Measurements from ENCODE around the gene FOLR1.

DNA sequence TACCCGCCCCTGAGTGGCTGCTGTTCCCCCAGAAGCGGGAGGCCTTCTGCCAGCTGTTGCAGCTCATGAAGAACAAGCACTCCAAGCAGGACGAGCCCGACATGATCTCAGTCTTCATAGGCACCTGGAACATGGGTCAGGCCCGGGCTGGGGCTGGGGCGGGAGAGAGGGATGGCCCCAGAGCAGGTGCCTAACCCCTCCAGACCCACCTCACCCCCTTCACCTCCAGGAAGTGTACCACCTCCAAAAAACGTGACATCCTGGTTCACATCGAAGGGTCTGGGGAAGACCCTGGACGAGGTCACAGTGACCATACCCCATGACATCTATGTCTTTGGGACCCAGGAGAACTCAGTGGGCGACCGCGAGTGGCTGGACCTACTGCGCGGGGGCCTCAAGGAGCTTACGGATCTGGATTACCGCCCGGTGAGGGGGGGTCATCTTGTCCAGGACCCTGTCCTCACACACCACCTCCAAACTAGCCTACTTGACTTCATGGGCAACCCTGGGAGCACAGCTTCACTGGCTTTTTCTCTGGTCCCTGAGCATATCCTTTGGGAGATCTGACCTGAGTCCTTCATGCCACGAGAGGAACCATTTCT is 38.9 kb downstream of the FOLR1 start:
- TF ChIP-seq, protein P1, sequence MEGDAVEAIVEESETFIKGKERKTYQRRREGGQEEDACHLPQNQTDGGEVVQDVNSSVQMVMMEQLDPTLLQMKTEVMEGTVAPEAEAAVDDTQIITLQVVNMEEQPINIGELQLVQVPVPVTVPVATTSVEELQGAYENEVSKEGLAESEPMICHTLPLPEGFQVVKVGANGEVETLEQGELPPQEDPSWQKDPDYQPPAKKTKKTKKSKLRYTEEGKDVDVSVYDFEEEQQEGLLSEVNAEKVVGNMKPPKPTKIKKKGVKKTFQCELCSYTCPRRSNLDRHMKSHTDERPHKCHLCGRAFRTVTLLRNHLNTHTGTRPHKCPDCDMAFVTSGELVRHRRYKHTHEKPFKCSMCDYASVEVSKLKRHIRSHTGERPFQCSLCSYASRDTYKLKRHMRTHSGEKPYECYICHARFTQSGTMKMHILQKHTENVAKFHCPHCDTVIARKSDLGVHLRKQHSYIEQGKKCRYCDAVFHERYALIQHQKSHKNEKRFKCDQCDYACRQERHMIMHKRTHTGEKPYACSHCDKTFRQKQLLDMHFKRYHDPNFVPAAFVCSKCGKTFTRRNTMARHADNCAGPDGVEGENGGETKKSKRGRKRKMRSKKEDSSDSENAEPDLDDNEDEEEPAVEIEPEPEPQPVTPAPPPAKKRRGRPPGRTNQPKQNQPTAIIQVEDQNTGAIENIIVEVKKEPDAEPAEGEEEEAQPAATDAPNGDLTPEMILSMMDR (IDR thresholded peaks at IDR 0.05) = no peak
- no peak for TF ChIP-seq POLR2A (IDR thresholded peaks at IDR 0.05)
